ENCODE measurements around the gene TAS2R38.
"Not testable (repeated sequence)": the region's sequence is repeated elsewhere in the genome, so short reads cannot be mapped to it uniquely, and the experiment has no call there.

The TAS2R38 gene

GRCh38 chr7:141973673-141974072 is at the start of gene TAS2R38:
TSS of gene TAS2R38 (minus strand) at chr7:141973773. CDS start at chr7:141973689, 84 bp downstream.
- DNase-seq = no peak

GRCh38 chr7:142018154-142018553 is 44.6 kb upstream of the TAS2R38 start:
- DNase-seq = no peak

GRCh38 chr7:142017451-142017850 is 43.9 kb upstream of the TAS2R38 start:
- DNase-seq = no peak

GRCh38 chr7:142012825-142013511 is 39.4 kb upstream of the TAS2R38 start:
- peak; percentile 48 for DNase-seq

- no peak for DNase-seq
Measured at GRCh38 chr7:142010952-142011548, 37.5 kb upstream of the TAS2R38 start.

- no peak for DNase-seq
Measured at GRCh38 chr7:142009187-142009586, 35.6 kb upstream of the TAS2R38 start.

GRCh38 chr7:142006577-142006976 is 33.0 kb upstream of the TAS2R38 start:
- DNase-seq = no peak

GRCh38 chr7:142002179-142002578 is 28.6 kb upstream of the TAS2R38 start:
- no peak for DNase-seq

GRCh38 chr7:142001163-142001874 is 27.7 kb upstream of the TAS2R38 start:
- DNase-seq = no peak

GRCh38 chr7:142000244-142000643 is 26.7 kb upstream of the TAS2R38 start:
- no peak for DNase-seq

GRCh38 chr7:141999058-141999623 is 25.6 kb upstream of the TAS2R38 start:
- DNase-seq = no peak

GRCh38 chr7:141993354-141993753 is 19.8 kb upstream of the TAS2R38 start:
- DNase-seq = no peak

- DNase-seq = no peak
Measured at GRCh38 chr7:141992688-141993087, 19.1 kb upstream of the TAS2R38 start.

GRCh38 chr7:141992156-141992555 is 18.6 kb upstream of the TAS2R38 start:
- DNase-seq = peak; percentile 66

GRCh38 chr7:141991140-141991539 is 17.6 kb upstream of the TAS2R38 start:
- peak; percentile 20 for DNase-seq

- peak; percentile 44 for DNase-seq
Measured at GRCh38 chr7:141990011-141990725, 16.6 kb upstream of the TAS2R38 start.

GRCh38 chr7:141987803-141988202 is 14.2 kb upstream of the TAS2R38 start:
- not testable (repeated sequence) for DNase-seq

- peak; percentile 18 for DNase-seq
Measured at GRCh38 chr7:141986923-141987322, 13.3 kb upstream of the TAS2R38 start.

- DNase-seq = not testable (repeated sequence)
Measured at GRCh38 chr7:141985926-141986325, 12.4 kb upstream of the TAS2R38 start.

GRCh38 chr7:141979568-141979967 is 6.0 kb upstream of the TAS2R38 start:
- no peak for DNase-seq

- no peak for DNase-seq
Measured at GRCh38 chr7:141978351-141978750, 4.8 kb upstream of the TAS2R38 start.

- no peak for DNase-seq
Measured at GRCh38 chr7:141976524-141977245, 3.1 kb upstream of the TAS2R38 start.
